ENCODE results near the gene HIPK1. TPM values are rescaled to one million over a fixed set of nuclear protein-coding genes. Genes with fewer than 3 reads are reported as not detected.
A peak's percentile ranks its signal among the peaks of the same experiment; 100 is the strongest.

HIPK1 gene
- total RNA-seq, 4 donors from 2014 or later: 64.8 to 92.3 (median 76.9) TPM

- H3K4me3 ChIP-seq: no peak overlapping the region
- 22 to 25% methylated on average over 2 of the region's 3 CpGs for WGBS, 2 donors (ENCODE audit: low coverage in 1 of 2)
- H3K36me3 ChIP-seq: peaks cover 0 to 33% of the 10 kb centered on the region in 2 donors
- no peaks in the 10 kb centered on the region for H3K27me3 ChIP-seq
- ATAC-seq: no peak
- peaks cover 3 to 17% (median 8%) of the 10 kb centered on the region in 3 donors for H3K4me1 ChIP-seq
- TF ChIP-seq EP300 (IDR thresholded peaks at IDR 0.05): no peak
- no peak for TF ChIP-seq POLR2A (IDR thresholded peaks at IDR 0.05)
- no peak for TF ChIP-seq CTCF (IDR thresholded peaks at IDR 0.05)
- no peak for TF ChIP-seq POLR2AphosphoS5 (IDR thresholded peaks at IDR 0.05)
- peak overlapping the region; percentile 63 to 80 (median 73) for H3K27ac ChIP-seq
- no peaks in the 10 kb centered on the region for H3K9me3 ChIP-seq
Measured at GRCh38 chr1:113913312-113913668, 15.8 kb upstream of the HIPK1 start.

GRCh38 chr1:113913887-113914664 is 15.0 kb upstream of the HIPK1 start:
- ATAC-seq: no peak
- TF ChIP-seq POLR2A (IDR thresholded peaks at IDR 0.05) (no peak), POLR2AphosphoS5 (IDR thresholded peaks at IDR 0.05) (no peak), EP300 (IDR thresholded peaks at IDR 0.05) (no peak), CTCF (IDR thresholded peaks at IDR 0.05) (no peak)
- Histone ChIP-seq H3K27ac (no peak overlapping the region), H3K27me3 (no peaks in the 10 kb centered on the region), H3K9me3 (no peaks in the 10 kb centered on the region), H3K4me1 (peaks cover 3 to 17% (median 8%) of the 10 kb centered on the region in 3 donors), H3K36me3 (peaks cover 0 to 26% of the 10 kb centered on the region in 2 donors), H3K4me3 (no peak overlapping the region)
- 85 to 88% methylated on average over 4 to 5 of the region's 5 CpGs for WGBS, 2 donors (ENCODE audit: low coverage in 1 of 2)

DNA sequence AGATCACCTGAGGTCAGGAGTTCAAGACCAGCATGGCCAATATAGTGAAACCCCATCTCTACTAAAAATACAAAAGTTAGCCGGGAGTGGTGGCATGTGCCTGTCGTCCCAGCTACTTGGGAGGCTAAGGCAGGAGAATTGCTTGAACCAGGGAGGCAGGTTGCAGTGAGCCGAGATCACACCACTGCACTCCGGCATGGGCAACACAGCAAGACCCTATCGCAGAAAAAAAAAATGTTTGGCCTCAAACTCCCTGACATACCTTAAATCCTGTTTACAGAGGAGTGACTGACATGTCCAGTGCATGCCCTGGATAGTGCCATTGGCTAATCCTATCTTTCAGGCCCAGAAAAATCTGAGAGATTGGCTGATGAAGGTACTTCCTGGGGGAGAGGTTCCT is 12.2 kb upstream of the HIPK1 start:
- ATAC-seq: no peak
- Histone ChIP-seq H3K9me3 (no peaks in the 10 kb centered on the region), H3K27me3 (no peaks in the 10 kb centered on the region), H3K36me3 (peaks cover 0 to 2% of the 10 kb centered on the region in 2 donors), H3K4me3 (no peak overlapping the region), H3K4me1 (peaks cover 3 to 15% (median 8%) of the 10 kb centered on the region in 3 donors), H3K27ac (no peak overlapping the region)
- 100% methylated on average over 4 of the region's 5 CpGs; no CpG with 5 or more reads in 1 of the 2 donors for WGBS, 2 donors (ENCODE audit: low coverage in 1 of 2)
- TF ChIP-seq POLR2AphosphoS5 (IDR thresholded peaks at IDR 0.05): no peak
- no peak for TF ChIP-seq CTCF (IDR thresholded peaks at IDR 0.05)
- TF ChIP-seq EP300 (IDR thresholded peaks at IDR 0.05): no peak
- no peak for TF ChIP-seq POLR2A (IDR thresholded peaks at IDR 0.05)

DNA sequence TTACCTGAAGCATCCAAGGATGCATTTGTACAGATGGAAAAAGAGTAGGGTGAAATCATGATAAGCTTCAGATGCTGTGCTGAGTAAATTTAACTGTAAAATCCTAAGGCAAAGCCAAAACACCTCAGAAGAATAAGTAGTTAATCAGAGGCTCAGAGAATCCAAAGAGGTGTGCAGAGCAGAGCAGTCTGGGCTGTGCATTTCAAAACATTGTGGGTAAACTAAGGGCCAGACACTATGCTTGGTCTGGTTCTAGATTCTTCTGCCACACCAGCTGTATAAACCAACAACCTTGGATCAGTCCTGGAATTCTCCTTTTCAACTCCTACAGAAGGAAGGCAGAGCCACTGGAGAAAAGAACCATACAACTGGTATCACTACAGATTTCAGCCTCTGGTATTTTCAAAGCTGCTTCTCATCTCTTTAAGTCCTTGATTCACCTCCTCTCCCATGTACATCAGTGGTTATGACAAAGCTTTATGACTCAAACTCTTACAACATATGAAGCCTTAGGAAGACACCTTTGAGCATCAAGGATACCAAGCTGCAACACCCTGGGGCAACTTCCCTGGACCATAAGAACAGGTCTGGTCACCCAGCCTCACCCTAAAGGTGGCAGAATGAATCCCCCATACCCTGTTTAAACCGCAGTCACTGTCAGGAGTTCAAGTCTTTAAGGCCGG is 11.6 kb upstream of the HIPK1 start:
- Histone ChIP-seq H3K9me3 (no peaks in the 10 kb centered on the region), H3K27me3 (no peaks in the 10 kb centered on the region), H3K4me1 (peaks cover 3 to 9% (median 8%) of the 10 kb centered on the region in 3 donors), H3K4me3 (no peak overlapping the region), H3K36me3 (no peaks in the 10 kb centered on the region), H3K27ac (no peak overlapping the region)
- no peak for ATAC-seq
- WGBS, 2 donors (ENCODE audit: low coverage in 1 of 2): 83 to 85% methylated on average over 2 of the region's 2 CpGs
- TF ChIP-seq EP300 (IDR thresholded peaks at IDR 0.05): no peak
- no peak for TF ChIP-seq CTCF (IDR thresholded peaks at IDR 0.05)
- TF ChIP-seq POLR2A (IDR thresholded peaks at IDR 0.05): no peak
- no peak for TF ChIP-seq POLR2AphosphoS5 (IDR thresholded peaks at IDR 0.05)

Measured in gastroesophageal sphincter (tissue), 4 donors.